Erythroblast (primary cell): ENCODE data around the gene ERAL1.

Experiments used
- GATA1 ChIP-seq: IDR thresholded peaks from 2 replicates; pipeline ENCODE4 v1.6.1; 2011; ENCODE audit warnings: low read depth, mild to moderate bottlenecking, control low read depth, low read length, moderate library complexity
- POLR2A ChIP-seq: IDR thresholded peaks from 2 replicates; pipeline ENCODE4 v1.6.1; 2011; ENCODE audit warnings: mild to moderate bottlenecking, low read length

DNA sequence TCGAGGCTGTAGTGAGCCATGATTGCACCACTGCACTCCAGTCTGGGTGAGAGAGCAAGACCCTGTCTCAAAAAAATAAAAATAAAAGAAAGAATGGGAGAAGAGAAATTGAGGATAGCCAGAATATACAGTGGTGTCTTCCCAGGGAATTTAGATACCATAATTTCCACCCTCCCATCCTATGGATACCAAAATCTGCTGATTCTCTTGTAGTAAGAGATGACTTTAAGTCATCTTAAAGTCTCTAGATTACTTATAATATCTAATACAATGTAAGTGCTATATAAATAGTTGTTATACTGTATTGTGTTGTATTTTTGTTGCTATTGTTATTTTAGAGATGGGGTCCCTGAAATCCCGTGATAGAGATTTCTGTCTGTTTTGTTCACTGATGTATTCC, 1.5 kb upstream of the ERAL1 start:
- TF ChIP-seq POLR2A (no peak), GATA1 (no peak)
